GM10847 (cell line): ENCODE measurements around the gene PCDHA11.

Experiments used
- POLR2A ChIP-seq: IDR thresholded peaks from 2 replicates; pipeline ENCODE4 v1.6.1; 2011; ENCODE audit not compliant: insufficient read length; ENCODE audit errors: extremely low read depth

PCDHA11 gene

GRCh38 chr5:140883927-140884697 is 15.4 kb downstream of the PCDHA11 start:
- no peak for TF ChIP-seq POLR2A

DNA sequence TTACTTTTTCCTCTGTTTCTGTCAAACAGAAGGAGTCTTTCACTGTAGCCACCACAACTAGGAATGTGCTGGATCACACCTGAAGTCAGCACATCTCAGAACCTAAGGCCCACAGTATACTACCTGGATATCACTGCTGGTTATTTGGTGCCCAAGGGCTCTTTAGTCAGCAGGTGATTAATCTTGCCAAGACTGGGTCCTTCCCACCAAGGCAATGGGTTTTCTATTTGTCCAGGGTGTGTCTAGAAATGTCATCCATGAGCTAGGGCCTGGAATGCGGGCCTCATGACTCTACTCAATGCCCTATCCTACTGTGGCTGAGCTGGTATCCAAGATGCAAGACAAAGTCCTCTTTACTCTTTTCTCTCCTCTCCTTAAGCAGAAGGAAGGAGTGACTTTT is 47.6 kb downstream of the PCDHA11 start:
- no peak for TF ChIP-seq POLR2A
